ELF-1 (cell line): Measurements from ENCODE around the gene TNFRSF21.
"Not testable (repeated sequence)": the region's sequence is repeated elsewhere in the genome, so short reads cannot be mapped to it uniquely, and the experiment has no call there.

ENCODE experiments used
- DNase-seq: peaks from one replicate; pipeline ENCODE4 v3.0.0-alpha.2; 2016; ENCODE audit warnings: low read depth, low spot score

Gene TNFRSF21

GRCh38 chr6:47223251-47223650 lies 86.5 kb downstream of the TNFRSF21 start:
- not testable (repeated sequence) for DNase-seq

GRCh38 chr6:47221565-47221964 lies 88.1 kb downstream of the TNFRSF21 start:
- DNase-seq, result peak; percentile 85

- DNase-seq, result peak; percentile 37
Measured at GRCh38 chr6:47209632-47210031, 100.1 kb downstream of the TNFRSF21 start.

- no peak for DNase-seq
Measured at GRCh38 chr6:47207261-47207660, 102.4 kb downstream of the TNFRSF21 start.

GRCh38 chr6:47206626-47207025 lies 103.1 kb downstream of the TNFRSF21 start:
- DNase-seq, result no peak

GRCh38 chr6:47203938-47204611 lies 105.6 kb downstream of the TNFRSF21 start:
- DNase-seq, result no peak

GRCh38 chr6:47203266-47203937 lies 106.3 kb downstream of the TNFRSF21 start:
- DNase-seq, result no peak

GRCh38 chr6:47202644-47203205 lies 107.0 kb downstream of the TNFRSF21 start:
- no peak for DNase-seq

GRCh38 chr6:47200536-47201334 lies 109.0 kb downstream of the TNFRSF21 start:
- no peak for DNase-seq

- DNase-seq, result no peak
Measured at GRCh38 chr6:47197682-47198640, 111.7 kb downstream of the TNFRSF21 start.

- DNase-seq, result no peak
Measured at GRCh38 chr6:47196113-47196512, 113.6 kb downstream of the TNFRSF21 start.

- DNase-seq, result peak; percentile 27
Measured at GRCh38 chr6:47195011-47195650, 114.6 kb downstream of the TNFRSF21 start.

- peak; percentile 28 for DNase-seq
Measured at GRCh38 chr6:47188588-47189021, 121.1 kb downstream of the TNFRSF21 start.

- no peak for DNase-seq
Measured at GRCh38 chr6:47187893-47188587, 121.7 kb downstream of the TNFRSF21 start.

GRCh38 chr6:47187113-47187512 lies 122.6 kb downstream of the TNFRSF21 start:
- no peak for DNase-seq

- no peak for DNase-seq
Measured at GRCh38 chr6:47182291-47182957, 127.3 kb downstream of the TNFRSF21 start.

- no peak for DNase-seq
Measured at GRCh38 chr6:47181681-47182080, 128.0 kb downstream of the TNFRSF21 start.
